GM19239 (cell line): ENCODE measurements around the gene FAM53B.

Experiments used
- DNase-seq: peaks from one replicate; pipeline ENCODE4 v3.0.0; 2011; ENCODE audit warnings: low spot score; ENCODE audit not compliant: insufficient read length
- FAIRE-seq: peaks from 2 replicates; lab custom pipeline; 2011; peaks lifted over from hg19 to GRCh38; lab: Jason Lieb, UNC

Gene FAM53B

DNA sequence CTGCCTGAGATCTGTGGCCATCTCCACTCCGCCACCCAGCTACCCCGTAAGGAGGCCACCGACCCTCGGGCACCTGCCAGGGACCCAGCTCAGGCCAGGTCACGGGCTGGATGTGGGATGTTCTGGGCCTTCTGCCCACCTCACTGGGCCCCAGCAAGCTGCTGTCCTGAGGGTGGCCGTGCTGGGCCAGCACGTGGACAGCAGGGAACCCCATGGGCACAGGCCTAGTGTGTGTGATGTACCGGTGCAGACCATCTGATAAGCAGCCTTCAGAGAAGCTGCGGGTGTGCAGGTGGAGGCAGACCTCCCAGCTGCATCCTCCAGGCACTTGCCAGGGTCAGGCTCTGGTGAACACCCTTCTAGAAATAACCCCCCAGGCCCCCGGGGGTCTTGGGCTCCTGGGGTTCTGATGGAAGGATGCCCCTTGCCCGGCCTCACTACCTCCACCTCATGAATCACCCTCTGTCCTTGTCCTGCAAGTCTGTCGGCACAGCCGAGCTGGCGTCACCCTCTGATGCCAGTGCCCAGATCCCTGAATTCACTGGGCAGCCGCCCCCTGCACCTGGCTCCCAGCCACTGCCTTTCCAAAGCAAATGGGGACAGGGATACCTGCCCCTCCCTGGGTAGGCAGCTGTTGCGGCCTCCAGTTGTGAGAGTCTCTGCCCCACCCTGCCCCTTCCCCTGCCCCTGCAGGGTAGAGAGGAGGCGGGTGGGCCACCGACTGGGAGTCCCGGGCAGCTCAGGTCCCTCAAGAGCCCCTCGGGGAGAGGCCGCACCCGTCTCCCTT lies 139.8 kb downstream of the FAM53B start:
- FAIRE-seq (no peak), DNase-seq (no peak)

GRCh38 chr10:124603376-124604213 lies 140.6 kb downstream of the FAM53B start:
- FAIRE-seq = no peak
- DNase-seq = no peak

- DNase-seq (no peak), FAIRE-seq (no peak)
Measured at GRCh38 chr10:124602646-124603365, 141.4 kb downstream of the FAM53B start.

DNA sequence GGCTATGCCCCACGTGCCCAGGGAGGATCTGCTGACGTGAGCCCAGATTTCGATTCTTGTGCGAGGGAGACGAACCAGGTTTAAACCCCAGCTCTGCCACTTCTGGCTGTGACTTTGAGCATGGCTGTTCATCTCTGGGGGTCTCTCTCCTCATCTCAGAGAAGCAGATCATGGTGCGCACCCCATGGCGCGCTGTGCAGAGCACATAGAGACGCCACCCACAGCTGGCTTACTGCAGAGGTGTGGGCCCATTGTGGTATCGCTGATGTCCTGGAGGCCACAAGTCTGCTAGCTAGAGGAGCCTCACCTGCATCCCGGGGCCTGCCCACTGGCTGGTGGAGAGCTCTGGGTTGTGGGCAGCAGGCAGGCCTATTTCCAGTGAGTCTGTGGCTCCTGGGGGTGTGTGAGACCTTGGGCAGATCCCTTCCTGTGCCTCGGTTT lies 142.0 kb downstream of the FAM53B start:
- no peak for FAIRE-seq
- DNase-seq = no peak

DNA sequence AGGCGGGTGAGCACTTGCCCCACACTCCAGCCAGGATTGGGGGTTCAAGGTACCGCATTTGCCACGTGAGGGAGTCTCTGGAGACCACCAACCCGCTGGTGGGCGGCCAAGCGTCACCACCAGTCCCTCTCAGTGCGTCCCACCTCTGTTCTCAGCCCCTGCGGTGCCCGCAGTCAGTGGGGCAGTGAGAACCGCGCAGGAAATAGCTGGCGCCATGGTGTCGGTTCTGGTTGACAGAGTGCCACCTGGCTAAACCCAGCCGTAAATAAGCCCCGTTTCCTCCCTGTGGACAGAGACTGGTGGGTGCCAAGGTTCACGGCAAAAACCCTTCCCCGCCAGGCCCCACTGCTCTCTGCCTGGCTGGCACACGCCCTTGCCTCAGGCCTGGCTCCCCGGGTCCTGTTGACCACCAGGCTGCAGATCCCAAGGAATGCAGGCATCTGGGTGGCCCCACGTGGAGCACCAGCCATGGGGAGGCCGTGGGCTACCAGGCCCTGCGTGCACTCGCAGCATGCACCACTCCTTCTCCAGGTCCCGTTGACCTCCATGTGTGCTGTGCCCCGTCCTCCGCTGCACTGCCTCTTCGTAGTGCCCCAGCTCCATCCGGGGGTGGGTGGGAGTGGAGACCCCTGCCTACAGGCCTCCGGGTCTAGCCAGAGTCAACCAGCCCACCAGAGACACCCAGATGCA lies 142.6 kb downstream of the FAM53B start:
- no peak for FAIRE-seq
- DNase-seq = no peak

- no peak for DNase-seq
Measured at GRCh38 chr10:124601016-124601415, 143.2 kb downstream of the FAM53B start.

GRCh38 chr10:124600051-124600880 lies 143.9 kb downstream of the FAM53B start:
- no peak for DNase-seq
- no peak for FAIRE-seq

More at GRCh38 chr10:124601016-124601415, 143.2 kb downstream of the FAM53B start:
- FAIRE-seq = no peak

DNA sequence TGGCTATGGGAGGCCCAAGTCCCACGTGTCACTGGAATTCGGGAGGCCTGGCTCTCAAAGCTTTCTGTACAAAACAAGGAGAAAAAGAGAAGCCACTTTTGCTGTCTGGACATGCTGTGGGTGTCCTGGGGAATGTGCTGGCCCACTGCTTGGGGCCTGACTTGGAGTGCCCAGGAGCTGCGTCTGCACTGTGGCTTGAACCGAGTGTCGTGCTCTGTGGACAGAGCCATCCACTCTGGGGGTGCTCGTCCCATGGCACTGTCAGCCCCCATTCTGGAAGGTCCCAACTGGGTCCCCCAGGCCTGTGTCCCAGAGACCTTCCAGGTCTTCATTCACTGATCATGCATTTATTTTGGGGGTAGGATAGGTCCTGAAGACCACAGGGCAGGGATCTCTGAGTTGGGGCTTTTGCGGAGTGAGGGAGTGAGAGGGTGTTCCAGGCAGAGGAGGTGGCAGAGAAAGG lies 144.6 kb downstream of the FAM53B start:
- DNase-seq = no peak
- no peak for FAIRE-seq

- FAIRE-seq = no peak
- no peak for DNase-seq
Measured at GRCh38 chr10:124598773-124599587, 145.2 kb downstream of the FAM53B start.

GRCh38 chr10:124598196-124598595 lies 146.0 kb downstream of the FAM53B start:
- DNase-seq = no peak
- no peak for FAIRE-seq

GRCh38 chr10:124597846-124598165 lies 146.4 kb downstream of the FAM53B start:
- no peak for DNase-seq
- no peak for FAIRE-seq

DNA sequence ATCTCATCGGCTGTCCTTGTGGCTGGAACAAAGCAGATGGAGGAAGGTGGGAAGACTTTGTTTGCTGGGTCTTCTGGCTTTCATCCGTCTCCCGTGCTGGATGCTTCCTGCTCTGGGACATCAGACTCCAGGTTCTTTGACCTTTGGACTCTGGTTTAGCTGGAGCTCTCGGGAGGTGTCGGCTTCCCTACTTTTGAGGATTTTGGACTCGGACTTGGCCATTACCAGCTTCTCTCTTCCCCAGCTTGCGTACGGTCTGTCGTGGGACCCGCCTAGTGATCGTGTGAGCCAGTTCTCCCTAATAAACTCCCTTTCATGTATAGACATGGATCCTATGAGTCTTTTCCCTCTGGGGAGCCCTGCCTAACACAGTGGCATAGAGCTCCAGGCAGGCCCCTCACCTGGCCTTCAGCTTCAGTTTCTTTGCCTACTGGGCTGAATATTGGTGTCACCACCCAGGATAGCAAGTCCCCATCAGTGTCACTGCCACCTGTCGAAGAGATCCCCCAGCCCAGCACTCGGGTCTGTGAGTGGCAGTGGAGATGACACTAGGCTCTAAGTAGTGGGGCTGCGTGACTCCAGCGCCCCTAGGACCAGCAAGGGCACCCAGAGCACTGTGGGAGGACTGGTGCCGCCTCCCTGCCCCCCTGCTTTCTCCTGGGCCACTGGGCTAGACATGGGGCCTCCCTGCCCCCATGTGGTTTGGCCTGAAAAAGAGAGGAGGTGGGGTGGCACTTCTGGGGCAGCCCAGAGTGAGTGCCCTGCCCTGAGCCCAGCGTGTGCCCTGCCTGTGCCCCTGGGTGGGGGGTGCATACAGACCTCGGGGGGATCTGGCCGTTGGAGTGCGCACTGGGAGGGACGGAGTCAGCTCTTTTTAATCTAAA lies 147.0 kb downstream of the FAM53B start:
- FAIRE-seq (no peak), DNase-seq (no peak)

GRCh38 chr10:124596116-124596785 lies 147.9 kb downstream of the FAM53B start:
- DNase-seq (no peak), FAIRE-seq (no peak)

DNA sequence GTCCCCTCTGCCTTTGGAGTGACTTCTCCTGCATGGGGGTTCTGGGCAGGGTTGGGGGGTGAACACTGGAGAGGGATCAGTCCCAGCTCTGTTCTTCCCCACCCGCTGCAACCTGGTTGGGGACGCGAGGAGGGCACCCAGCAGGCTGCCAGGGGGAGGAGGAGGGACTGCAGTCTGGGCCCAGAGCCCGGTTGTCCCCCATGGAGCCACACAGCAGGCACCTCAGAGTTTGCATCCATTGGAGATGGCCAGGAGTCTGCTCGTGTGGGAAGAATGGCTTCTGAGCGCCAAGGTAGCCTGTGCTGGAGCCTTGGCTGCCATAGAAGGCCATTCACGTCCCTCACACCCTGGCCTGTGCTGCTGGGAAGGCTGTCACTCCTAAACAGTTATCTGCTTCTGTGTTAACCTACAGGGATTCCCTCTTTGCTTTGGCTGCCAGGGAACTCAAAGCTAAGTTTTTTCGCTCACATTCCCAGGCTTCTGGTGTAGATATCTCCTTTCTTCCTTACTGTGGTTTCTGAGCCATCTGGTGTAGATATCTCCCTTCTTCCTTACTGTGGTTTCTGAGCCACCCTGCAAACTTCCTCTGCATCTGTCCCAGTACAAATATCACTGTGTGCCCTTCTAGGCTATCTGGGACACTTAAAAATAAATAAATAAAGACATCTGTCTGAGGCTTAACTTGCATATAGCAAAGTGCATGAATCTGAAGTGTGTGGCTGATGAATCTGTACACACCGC lies 148.9 kb downstream of the FAM53B start:
- no peak for DNase-seq
- FAIRE-seq = no peak

GRCh38 chr10:124594240-124594639 lies 149.9 kb downstream of the FAM53B start:
- FAIRE-seq = no peak
- DNase-seq = no peak

DNA sequence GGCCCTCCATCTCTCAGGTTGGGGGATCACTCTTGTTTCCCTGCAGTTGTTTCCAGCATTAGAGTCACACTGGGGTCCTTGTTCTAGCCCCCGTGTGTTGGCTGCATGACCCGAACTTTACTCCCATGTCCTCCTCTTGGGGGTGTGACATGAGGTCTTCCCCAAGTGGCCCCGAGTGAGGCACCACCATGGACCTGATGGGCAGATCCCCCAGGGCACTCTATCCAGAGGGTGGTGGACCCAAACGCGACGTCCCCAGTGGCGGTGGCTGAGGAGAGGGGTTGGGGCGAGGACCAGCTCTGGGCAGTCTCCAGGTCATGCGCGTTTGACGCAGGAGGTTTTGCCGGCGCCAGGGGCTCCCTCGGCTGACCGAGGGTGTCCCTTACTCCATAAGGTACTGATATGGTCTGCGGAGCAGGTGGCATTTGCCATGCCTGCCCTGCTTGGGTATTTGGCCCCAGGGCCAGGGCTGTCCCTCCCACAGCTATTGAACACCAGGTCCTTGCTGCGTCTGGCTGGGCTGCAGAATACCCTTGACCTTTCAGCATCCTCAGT lies 150.7 kb downstream of the FAM53B start:
- DNase-seq = no peak
- no peak for FAIRE-seq
